Stimulated activated CD8-positive, alpha-beta memory T cell treated with anti-CD3 and anti-CD28 coated beads, Interleukin-4, amount 100 ng/mL, for 24 hours (primary cell): ENCODE results near the gene NIPSNAP3A.

Source experiments
- DNase-seq: peaks from one replicate; pipeline ENCODE4 v3.0.0-alpha.2; 2020; ENCODE audit warnings: low read depth

The NIPSNAP3A gene

GRCh38 chr9:104808035-104808614 lies 60.6 kb downstream of the NIPSNAP3A start:
- no peak for DNase-seq
